NCI-H128 (cell line): Measurements from ENCODE around the gene FOXO1.

Source experiments
- DNase-seq: peaks from one replicate; lab custom pipeline; 2025; ENCODE audit not compliant: unreplicated experiment; lab: John Stamatoyannopoulos, UW

FOXO1 gene

DNA sequence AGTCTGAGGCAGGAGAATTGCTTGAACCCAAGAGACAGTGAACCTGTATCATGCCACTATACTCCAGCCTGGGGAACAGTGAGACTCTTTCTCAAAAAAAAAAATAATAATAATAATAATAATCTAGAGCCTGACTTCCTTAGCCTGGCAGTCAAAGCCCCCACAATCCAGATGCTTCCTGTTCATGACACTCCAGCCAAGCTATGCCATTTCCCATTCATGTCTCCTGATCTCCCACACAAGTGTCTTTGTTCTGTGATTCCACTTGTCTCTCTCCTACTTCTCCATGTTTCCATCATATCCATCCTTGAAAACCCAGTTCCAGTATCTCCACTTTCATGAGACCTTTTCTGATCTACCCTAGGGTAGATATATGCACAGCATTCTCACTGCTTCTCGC, 150.7 kb downstream of the FOXO1 start:
- DNase-seq, result no peak

DNA sequence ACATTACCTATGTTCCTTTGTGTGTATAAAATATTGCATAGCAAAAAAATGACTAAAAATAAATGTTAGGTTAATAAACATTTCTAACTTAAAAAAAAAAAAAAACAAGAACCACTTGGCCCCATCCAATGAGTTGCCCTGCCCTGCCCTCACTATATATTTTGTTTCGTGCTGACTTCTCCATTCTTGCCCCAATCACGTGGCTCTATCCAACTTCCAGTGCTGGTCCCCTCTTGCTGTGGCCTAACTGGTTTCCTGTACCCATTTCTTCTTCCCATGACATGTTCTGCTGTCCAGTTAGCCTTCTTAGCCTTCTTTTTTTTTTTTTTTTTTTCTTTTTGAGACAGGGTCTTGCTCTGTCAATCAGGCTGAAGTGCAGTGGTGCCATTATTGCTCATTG, 151.6 kb downstream of the FOXO1 start:
- DNase-seq, result no peak

DNA sequence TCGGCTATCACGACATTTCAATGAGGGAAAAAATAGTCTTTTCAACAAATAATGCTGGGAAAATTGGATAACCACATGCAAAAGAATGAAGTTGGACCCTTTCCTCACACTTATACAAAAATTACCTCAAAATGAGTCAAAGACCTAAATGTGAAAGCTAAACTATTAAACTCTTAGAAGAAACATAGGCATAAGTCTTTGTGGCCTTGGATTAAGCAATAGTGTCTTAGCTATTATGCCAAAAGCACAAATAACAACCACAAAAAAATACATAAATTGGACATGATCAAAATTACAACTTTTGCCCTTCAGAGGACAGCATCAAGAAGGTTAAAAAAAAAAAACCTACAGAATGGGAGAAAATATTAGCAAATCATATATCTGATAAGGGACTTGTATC, 156.6 kb downstream of the FOXO1 start:
- DNase-seq, result no peak

DNA sequence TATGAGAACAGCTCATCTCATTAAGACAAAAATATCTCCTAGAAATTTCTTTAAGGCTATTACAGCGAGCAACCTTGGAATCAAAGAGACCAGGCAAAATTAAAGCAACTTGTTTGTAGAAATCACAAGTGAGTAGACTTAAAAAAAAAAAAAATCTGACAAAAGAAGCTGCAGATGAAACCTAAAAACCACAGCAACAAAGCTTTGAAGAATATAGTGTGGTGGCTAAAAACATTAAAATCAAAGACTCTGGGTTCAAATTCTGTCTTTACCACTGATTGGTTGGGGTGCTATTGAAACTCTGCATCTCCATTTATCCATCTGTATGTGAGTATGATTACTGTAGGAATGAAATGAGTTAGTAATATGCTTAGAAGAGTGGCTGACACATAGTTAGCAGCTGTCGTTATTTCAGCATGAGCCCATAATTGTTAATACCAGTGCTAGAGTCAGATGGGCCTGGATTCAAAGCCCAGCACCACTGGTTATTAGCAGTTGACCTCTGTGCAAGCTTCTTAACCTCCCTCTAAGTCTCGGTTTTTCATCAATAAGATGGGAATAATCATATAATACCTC, 157.6 kb downstream of the FOXO1 start:
- no peak for DNase-seq

DNA sequence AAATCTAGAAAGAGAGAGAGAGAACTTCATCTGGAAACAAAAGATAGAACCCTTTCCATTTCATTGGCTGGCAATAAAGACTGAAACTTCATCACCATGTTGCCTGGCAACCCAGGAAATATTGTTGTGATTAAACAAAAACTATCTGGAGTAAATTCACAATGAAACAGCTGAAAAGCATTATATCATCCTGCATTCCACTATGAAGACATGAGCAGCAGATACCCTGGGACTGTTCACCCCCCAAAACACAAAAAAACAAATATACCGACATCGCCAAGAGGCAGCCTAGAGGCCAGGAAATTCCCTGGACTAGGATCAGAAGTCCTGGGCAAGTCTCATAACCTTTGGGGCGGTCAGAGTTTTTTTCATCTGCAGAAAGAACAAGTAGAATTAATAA, 158.3 kb downstream of the FOXO1 start:
- no peak for DNase-seq

DNA sequence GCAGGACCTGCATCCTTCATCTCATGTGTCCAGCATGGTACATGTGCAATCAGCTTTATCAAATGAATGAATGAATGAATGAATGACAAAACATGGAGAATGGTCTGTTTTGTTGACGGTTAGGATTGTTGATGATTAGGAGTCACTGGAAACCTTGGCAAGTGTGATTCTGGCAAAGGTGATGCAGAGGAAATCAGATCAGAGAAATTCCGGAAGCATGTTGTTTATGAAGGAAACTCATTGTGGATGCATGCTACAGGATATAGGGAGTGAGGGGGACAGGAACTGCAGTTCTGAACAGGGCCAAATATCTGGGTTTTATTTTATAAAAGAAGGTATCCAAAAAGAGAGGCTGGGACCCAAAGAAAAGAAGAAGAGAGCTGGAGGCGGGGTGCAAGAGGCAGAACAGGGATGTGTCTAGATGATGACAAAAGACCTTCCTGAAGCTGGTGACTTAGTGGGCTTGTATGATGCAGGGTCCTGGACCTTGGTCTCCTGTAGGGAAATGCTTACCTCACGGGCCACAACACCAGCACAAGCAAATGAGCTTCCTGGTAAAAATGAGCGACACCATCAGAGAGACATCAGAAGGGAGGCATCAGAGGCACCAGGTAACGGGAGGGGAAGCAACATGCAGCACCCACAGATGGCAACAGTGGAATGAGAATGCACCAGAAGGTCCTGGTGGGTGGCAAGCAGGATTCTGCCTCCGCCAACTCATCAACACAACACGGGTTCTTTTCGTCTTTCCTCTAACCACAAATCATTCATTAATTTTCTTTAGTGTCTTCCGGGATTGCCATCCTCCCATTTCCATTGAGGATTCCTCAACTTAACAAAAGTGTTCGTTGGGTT, 159.6 kb downstream of the FOXO1 start:
- DNase-seq, result no peak
